Endometrial microvascular endothelial cells (primary cell): Measurements from ENCODE around the gene MICOS13. TPM values are rescaled to one million over a fixed set of nuclear protein-coding genes. Genes with fewer than 3 reads are reported as not detected.

Experiments
- in situ Hi-C: cut with HindIII; loops from 2 replicates; pipeline ENCODE4 v1.10.0; 2017; ENCODE audit warnings: low sequenced_read_pairs, low pct_unique_long_range_greater_than_20kb; ENCODE audit errors: inconsistent ontology term
- total RNA-seq: library from RNA; depleted of rRNA; stranded (reverse); fragments of >200 nt; gene quantifications from one replicate; pipeline ENCODE4 v1.2.3, GENCODE V29; 2015; ENCODE audit errors: inconsistent ontology term

The MICOS13 gene, protein sequence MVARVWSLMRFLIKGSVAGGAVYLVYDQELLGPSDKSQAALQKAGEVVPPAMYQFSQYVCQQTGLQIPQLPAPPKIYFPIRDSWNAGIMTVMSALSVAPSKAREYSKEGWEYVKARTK
- 42.4 TPM for total RNA-seq

DNA sequence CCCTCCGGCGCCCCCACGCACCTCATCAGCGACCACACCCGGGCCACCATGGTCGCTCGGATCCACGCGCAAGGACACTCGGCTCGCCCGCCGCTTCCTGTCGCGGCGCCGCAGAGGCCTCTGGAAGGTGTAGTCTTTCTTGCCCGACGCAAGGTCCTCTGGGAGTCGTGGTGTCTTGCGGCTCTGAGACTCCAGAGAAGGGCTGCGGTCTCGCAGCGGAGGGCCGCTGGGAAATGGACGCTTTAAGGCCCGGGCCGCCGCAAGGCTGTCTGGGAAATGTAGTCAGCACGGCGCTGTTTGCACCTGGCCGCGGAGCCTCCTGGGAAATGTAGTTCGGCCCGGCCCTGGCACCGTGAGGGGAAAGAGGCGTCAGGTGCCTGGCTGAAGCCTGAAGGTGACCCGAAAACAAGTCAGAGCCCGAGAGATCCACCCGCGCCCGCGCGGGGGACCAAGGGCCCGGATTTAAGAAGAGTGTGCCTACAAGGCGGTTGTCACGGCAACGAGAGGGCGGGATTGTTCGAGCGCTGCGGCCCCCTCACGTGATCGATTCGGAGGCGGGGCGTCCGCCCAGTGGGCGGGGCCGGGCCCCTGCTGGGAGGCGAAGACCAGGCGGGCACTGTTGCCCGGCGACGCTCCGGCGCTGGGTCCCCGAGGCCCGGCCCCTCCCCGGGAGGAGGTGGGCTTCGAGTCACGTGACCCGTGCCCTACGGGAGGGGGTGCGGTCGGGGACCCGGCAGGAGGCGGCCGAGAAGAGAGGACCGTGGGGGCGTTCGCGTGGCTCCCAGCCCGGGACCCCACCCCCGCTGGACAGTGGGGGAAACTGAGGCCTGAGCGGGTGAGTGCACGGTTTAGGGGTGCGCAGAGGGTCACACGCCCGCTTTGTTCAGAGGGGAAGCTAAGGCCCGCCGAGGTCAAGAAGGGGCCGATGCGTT is at the start of gene MICOS13, which contains the start of gene HSD11B1L:
Gene MICOS13, minus strand, starts transcription at position 80 of the 932 bp plus-strand sequence. Its CDS starts 30 bp downstream, at position 50.
Gene HSD11B1L, plus strand, starts transcription at position 591 of the 932 bp plus-strand sequence. CDS start 3,806 bp downstream, outside the sequence.
- in situ Hi-C loops, result no loop called here

DNA sequence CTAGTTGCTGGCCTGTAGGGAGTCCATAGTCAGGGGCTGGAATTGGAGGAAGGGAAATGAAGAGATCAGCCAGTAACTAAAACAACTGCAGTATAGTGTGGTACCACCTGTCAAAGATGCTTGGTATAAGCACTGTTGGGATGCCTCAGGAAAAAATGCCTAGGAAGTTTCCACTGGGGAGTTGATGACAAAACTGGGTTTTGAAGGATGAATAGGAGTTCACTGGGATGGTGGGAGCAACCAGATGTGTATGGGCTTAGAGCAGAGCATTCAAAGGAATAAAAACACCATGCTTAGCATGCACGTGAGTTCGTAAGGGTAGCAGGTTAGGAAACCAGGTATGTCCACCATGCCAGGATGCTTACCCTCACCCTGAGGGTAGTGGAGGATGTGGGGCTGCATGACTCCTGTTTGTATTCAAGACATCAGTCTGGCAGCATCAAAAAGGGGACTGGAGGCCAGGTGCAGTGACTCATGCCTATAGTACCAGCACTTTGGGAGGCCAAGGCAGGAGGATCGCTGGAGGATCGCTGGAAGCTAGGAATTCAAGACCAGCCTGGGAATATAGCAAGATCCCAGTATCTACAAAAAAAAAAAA is 47.2 kb upstream of the MICOS13 start:
- in situ Hi-C loops, result no loop called here

- in situ Hi-C loops, result no loop called here
Observed at GRCh38 chr19:5719961-5720790, 39.9 kb upstream of the MICOS13 start, which contains the start of the genes CATSPERD and LONP1. CATSPERD (plus strand) TSS chr19:5720637; CDS start chr19:5720738, 101 bp downstream. LONP1 (minus strand) TSS chr19:5720146; CDS start chr19:5720132, 14 bp downstream.

DNA sequence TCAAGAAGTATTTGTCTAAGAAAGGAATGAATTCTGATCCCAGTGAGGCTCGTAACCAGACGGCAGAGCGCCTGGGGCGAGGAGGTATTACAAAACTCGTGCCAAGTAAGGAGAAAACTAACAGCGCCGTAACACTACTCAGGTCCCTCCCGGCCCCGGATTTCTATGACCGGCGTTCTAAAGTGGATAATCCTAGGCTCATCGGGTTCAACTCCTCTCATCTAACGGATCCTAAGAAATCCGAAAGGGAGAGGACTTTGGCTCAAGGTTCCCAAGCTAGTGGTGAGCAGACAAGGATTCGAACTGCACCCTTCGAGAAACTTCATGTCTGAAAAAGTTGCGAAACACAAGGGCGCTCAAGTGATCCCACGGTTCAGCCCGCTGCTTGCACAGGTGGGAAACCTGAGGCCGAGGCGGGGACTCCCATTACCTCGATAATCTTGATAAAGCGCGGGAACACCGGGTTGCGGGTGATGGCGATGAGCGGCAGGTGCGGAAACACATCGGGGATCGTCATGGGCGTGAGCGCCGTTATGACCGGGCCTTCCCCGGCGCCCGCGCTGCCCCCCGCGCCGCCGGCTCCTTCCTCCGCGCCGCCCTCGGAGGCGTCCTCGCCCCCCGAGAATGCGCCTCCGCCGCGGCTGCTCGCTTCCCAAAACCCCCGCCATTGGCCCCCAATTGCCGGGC is 39.1 kb upstream of the MICOS13 start:
- in situ Hi-C loops, result no loop called here

DNA sequence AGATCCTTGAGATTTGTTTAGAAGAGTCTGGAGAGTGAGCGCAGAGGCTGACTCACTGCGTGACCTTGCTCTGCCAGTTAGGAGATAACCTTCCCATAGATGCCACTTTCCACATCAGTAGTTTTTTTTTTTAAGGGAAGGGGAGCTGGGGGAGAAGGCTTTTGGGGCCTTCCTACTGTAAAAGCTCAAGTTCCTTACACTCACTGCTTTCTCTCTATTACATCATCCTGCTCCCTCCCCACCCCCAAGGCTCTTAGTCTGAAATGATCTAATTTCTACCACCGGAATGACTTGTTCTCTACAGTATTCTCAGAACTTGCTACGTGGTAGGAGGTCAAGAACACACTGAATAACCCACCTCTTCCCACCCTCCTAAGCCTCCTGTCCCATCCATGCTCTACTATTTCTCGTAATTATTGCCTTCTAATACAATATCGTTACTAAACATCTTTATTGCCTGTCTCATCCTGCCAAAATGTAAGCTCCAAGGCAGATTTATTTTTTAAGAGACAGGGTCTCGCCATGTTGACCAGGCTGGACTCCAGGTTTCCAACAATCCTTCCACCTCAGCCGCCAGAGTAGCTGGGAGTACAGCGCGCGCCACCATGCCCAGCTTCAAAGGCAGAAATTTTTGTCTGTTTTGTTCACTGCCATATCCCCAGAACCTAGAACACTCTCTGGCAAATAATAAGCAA is 38.4 kb upstream of the MICOS13 start:
- in situ Hi-C loops, result no loop called here

GRCh38 chr19:5718037-5718578 is 37.8 kb upstream of the MICOS13 start:
- in situ Hi-C loops, result no loop called here

DNA sequence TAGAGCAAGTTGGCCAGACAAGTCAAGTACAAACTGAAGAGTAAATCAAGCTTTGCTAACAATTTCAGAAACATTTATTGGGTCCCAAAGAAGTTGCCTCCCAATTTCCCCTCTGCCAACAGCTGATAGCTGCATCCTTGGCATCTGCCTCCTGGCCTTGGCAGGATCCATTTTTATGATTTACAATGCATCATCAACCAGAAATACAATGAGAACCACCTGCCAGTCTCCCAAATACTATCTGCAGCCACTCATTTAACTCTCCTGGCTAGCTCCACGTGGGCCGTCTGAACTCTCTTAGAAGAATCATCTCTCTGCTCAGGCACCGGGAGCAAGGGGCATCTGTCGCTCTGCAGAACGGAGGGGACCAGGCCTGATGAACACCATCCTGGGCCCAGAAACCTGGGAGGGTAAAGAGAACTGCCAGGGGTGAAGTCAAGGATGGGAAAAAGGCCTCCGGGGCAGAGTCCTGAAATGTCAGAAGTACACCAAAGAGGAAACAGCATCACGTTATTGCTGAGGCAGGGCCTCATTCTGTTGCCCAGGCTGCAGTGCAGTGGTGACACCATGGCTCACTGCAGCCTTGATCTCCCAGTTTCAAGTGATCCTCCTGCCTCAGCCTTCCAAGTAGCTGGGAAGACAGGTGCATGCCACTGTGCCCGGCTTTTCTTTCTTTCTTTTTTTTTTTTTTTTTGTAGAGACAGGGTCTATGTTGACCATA is 37.1 kb upstream of the MICOS13 start:
- in situ Hi-C loops, result no loop called here

DNA sequence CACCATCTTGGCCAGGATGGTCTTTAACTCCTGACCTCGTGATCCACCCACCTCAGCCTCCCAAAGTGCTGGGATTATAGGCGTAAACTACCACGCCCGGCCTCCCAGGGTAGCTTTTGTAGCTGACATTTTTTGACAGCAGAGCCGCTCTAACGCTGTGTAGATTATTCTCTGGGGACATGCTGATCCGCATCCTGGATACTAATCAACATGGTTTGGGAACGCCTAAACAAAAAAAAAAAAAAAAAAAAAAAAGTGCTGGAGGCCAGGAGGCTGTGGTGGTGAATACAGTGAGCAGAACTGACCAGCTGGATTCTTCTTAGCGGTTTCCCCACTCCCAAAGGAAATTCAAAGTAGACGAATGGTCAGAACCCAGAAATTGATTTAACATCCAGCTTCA is 34.5 kb upstream of the MICOS13 start:
- in situ Hi-C loops, result no loop called here

GRCh38 chr19:5713228-5713627 is 32.9 kb upstream of the MICOS13 start:
- in situ Hi-C loops, result no loop called here

DNA sequence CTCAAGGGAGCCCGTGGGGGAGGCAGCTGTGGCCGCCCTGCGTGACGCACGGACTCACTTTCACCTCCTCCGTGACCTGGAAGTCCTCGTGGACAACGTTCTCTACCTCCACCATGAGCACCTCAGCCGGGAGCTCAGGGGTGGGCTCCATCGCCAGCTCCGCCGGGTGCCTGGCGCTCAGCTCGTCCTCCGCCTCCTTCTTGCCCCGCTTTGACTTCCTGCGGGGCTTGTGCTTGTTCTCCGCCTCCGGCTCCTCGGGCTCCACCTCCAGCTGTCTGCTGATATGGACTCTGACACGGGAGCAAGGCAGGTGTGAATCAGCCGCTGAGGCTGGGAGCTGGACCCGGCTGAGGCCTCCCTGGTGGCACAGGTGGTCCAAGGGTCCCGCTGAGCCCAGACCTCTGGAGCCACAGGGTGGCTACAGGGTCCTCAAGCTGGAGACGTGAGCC is 31.4 kb upstream of the MICOS13 start:
- in situ Hi-C loops, result no loop called here

DNA sequence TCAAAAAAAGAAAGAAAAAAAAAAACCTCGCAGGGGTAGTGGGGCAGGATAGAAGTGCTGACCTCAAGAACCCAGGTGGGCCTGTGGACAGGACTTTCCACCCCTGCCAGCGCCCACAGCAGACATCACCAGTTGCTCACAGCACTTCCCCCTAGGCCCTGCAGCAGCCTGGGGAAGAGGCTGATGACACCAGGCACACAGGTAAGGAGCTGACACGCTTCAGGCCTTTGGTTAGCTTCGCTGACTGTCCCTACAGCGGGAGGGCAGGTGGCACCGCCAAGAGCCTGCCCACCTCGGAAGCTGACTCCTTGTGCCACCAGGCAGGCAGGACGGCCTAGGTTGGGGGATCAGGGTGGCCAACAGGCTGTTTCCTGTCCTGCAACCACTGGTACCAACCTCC is 30.7 kb upstream of the MICOS13 start:
- in situ Hi-C loops, result no loop called here

- in situ Hi-C loops, result no loop called here
Observed at GRCh38 chr19:5707576-5708575, 27.6 kb upstream of the MICOS13 start.

DNA sequence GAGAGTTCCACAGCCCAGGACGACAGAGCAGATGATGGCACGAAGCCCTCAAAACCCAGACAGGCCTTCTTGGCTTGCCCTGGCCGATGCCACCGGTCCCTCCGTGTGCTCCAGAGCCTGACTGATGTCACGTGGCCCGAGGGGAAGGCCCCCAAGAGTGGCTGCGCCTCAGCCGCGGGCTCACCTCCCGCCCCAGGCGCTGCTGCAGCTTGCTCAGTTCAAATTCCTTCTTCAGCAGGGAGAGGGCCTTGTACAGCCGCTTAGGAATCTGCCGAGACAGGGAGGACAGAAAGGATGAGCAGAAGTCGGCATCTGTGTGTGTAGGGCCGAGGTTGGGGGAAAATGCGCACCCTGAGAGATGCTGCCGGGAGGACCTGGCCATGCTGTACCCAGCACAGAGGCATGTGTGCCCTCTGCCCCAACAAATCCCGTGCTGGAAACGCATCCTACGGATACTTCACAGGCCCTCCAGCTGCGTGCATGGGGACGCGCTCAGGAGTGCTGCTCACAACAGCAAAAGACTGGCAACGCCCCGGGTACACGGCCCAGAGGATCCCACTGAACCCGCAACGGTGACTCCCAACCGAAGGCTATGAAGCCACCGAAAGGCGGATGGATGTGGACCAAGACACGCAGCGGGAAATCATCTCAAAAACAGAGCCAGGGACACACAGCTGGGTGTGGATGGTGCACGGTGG is 26.7 kb upstream of the MICOS13 start:
- in situ Hi-C loops, result no loop called here

DNA sequence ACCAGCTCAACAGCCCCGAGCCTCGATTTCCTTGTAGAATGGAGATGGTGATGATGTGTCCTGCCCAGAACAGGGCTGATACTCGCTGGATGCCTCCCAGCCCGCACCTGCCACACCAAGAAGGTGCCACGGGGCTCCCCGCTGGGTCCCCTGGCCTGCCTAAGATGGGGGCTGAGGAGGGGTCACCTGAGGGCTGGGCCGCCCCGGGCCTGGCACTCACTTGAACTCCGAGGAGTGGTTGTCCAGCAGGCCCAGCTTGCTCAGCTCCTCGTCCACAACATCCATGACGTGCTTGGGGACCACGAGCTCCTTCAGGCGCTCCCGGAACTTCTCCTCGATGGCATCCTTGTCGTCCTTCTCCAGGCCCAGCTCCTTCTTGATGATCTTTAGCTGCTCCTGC is 25.2 kb upstream of the MICOS13 start:
- in situ Hi-C loops, result no loop called here
